KBM-7 (cell line): ENCODE measurements around the gene SLC25A45.
"Not testable (repeated sequence)": the region's sequence is repeated elsewhere in the genome, so short reads cannot be mapped to it uniquely, and the experiment has no call there.

Experiments
- DNase-seq: peaks from one replicate; pipeline ENCODE4 v3.0.0-alpha.2; 2015
- in situ Hi-C: fragments of 300-500 bp; cut with MboI; formaldehyde crosslinking; loops from 2 replicates; pipeline ENCODE4 v1.14.3; 2020; ENCODE audit warnings: low sequenced_read_pairs, low pct_unique_long_range_greater_than_20kb, mixed read lengths

Gene SLC25A45

GRCh38 chr11:65334696-65335295 is 47.6 kb downstream of the SLC25A45 start:
- in situ Hi-C loops = no loop called here
- DNase-seq = no peak

GRCh38 chr11:65332591-65332990 is 49.9 kb downstream of the SLC25A45 start:
- in situ Hi-C loops = not testable (repeated sequence)

GRCh38 chr11:65330544-65330943 is 51.9 kb downstream of the SLC25A45 start:
- in situ Hi-C loops = no loop called here
- DNase-seq = no peak

More at GRCh38 chr11:65332591-65332990, 49.9 kb downstream of the SLC25A45 start:
- DNase-seq = not testable (repeated sequence)

GRCh38 chr11:65329944-65330403 is 52.5 kb downstream of the SLC25A45 start:
- peak; percentile 90 for DNase-seq
- in situ Hi-C loops = no loop called here

GRCh38 chr11:65329478-65329877 is 53.0 kb downstream of the SLC25A45 start:
- in situ Hi-C loops = no loop called here
- DNase-seq = no peak

GRCh38 chr11:65327021-65327420 is 55.4 kb downstream of the SLC25A45 start:
- in situ Hi-C loops = no loop called here

GRCh38 chr11:65325435-65325834 is 57.0 kb downstream of the SLC25A45 start:
- no peak for DNase-seq

More at GRCh38 chr11:65327021-65327420, 55.4 kb downstream of the SLC25A45 start:
- no peak for DNase-seq

More at GRCh38 chr11:65325435-65325834, 57.0 kb downstream of the SLC25A45 start:
- in situ Hi-C loops = no loop called here
